Measurements from ENCODE around the gene TNFRSF25.

Gene TNFRSF25

GRCh38 chr1:6414443-6414844 lies 51.5 kb downstream of the TNFRSF25 start:
- DNase-seq, result no peak

- no peak for DNase-seq
These were observed 53.1 kb downstream of the TNFRSF25 start for GRCh38 chr1:6412896-6413295.
